Ishikawa (cell line): Measurements from ENCODE around the gene MCF2L2.

Experiments used
- CEBPB ChIP-seq: IDR thresholded peaks from 2 replicates; pipeline ENCODE4 v1.6.1; 2012
- EP300 ChIP-seq: IDR thresholded peaks from 2 replicates; pipeline ENCODE4 v1.6.1; 2012; ENCODE audit warnings: borderline replicate concordance
- MAX ChIP-seq: IDR thresholded peaks from 2 replicates; pipeline ENCODE4 v1.6.1; 2012
- RAD21 ChIP-seq: IDR thresholded peaks from 2 replicates; pipeline ENCODE4 v1.6.1; 2012; ENCODE audit warnings: low read depth
- REST ChIP-seq: IDR thresholded peaks from 2 replicates; pipeline ENCODE4 v1.6.1; 2012; ENCODE audit warnings: low read depth, mild to moderate bottlenecking
- TEAD4 ChIP-seq: IDR thresholded peaks from 2 replicates; pipeline ENCODE4 v1.6.1; 2012
- YY1 ChIP-seq: IDR thresholded peaks from 2 replicates; pipeline ENCODE4 v1.6.1; 2012; ENCODE audit warnings: low read depth
- ZBTB7A ChIP-seq: IDR thresholded peaks from 2 replicates; pipeline ENCODE4 v1.6.1; 2012; ENCODE audit warnings: low read depth

GRCh38 chr3:183357564-183358079 is 70.8 kb downstream of the MCF2L2 start:
- no peak for TF ChIP-seq YY1
- TF ChIP-seq RAD21, result no peak
- no peak for TF ChIP-seq REST
- TF ChIP-seq CEBPB, result no peak
- TF ChIP-seq MAX, result no peak
- TF ChIP-seq ZBTB7A, result no peak
- no peak for TF ChIP-seq TEAD4
- no peak for TF ChIP-seq EP300
